ENCODE results near the gene TAF6L. TPM values are rescaled to one million over a fixed set of nuclear protein-coding genes. Genes with fewer than 3 reads are reported as not detected.

TAF6L gene
- total and polyA plus RNA-seq, 9 of the 15 experiments (the other 6 are each of a cell fraction or from before 2014, with no cell fraction given) = 0.04 to 45.5 (median 20.8) TPM

- TF ChIP-seq, protein P1, sequence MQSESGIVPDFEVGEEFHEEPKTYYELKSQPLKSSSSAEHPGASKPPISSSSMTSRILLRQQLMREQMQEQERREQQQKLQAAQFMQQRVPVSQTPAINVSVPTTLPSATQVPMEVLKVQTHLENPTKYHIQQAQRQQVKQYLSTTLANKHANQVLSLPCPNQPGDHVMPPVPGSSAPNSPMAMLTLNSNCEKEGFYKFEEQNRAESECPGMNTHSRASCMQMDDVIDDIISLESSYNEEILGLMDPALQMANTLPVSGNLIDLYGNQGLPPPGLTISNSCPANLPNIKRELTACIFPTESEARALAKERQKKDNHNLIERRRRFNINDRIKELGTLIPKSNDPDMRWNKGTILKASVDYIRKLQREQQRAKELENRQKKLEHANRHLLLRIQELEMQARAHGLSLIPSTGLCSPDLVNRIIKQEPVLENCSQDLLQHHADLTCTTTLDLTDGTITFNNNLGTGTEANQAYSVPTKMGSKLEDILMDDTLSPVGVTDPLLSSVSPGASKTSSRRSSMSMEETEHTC (IDR thresholded peaks at IDR 0.05) = no peak
- no peak; the same call in 1 of the 2 replicates for TF ChIP-seq HDAC2 (IDR thresholded peaks at IDR 0.05)
- no peak for TF ChIP-seq ZNF76 (CRISPR knock-in tag; IDR thresholded peaks at IDR 0.05; ENCODE audit: borderline replicate concordance)
- no peak for TF ChIP-seq AFF1 (IDR thresholded peaks at IDR 0.05; ENCODE audit: low read depth in 1 of 2, partially characterized antibody in 2 of 2)
- TF ChIP-seq ELF2 (CRISPR knock-in tag; IDR thresholded peaks at IDR 0.05) = peak; percentile 82
- no peak for TF ChIP-seq PHF21A (IDR thresholded peaks at IDR 0.05; ENCODE audit: borderline replicate concordance, low read depth)
- peak; percentile 71 for TF ChIP-seq BRD9 (IDR thresholded peaks at IDR 0.05; ENCODE audit: low read depth, partially characterized antibody)
- TF ChIP-seq HNRNPLL (IDR thresholded peaks at IDR 0.05; ENCODE audit: low read depth, low read length, poor library complexity, severe bottlenecking) = peak; percentile 27
- TF ChIP-seq, protein P2, sequence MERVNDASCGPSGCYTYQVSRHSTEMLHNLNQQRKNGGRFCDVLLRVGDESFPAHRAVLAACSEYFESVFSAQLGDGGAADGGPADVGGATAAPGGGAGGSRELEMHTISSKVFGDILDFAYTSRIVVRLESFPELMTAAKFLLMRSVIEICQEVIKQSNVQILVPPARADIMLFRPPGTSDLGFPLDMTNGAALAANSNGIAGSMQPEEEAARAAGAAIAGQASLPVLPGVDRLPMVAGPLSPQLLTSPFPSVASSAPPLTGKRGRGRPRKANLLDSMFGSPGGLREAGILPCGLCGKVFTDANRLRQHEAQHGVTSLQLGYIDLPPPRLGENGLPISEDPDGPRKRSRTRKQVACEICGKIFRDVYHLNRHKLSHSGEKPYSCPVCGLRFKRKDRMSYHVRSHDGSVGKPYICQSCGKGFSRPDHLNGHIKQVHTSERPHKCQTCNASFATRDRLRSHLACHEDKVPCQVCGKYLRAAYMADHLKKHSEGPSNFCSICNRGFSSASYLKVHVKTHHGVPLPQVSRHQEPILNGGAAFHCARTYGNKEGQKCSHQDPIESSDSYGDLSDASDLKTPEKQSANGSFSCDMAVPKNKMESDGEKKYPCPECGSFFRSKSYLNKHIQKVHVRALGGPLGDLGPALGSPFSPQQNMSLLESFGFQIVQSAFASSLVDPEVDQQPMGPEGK (CRISPR knock-in tag; IDR thresholded peaks at IDR 0.05; ENCODE audit: borderline replicate concordance) = no peak
- no peak for TF ChIP-seq COPS2 (conservative IDR thresholded peaks at IDR 0.05)
- no peak for TF ChIP-seq KAT8 (IDR thresholded peaks at IDR 0.05; ENCODE audit: low read depth)
- no peak for TF ChIP-seq KDM1A (IDR thresholded peaks at IDR 0.05)
- TF ChIP-seq SIN3A (IDR thresholded peaks at IDR 0.05; ENCODE audit: borderline replicate concordance in 2 of 2, control insufficient read depth in 1 of 2, low read depth in 2 of 2, low read length in 2 of 2) = peak in 1 of 2 experiments; percentile 35; a peak in 3 of 4 replicates
- TF ChIP-seq SAFB (IDR thresholded peaks at IDR 0.05; ENCODE audit: borderline replicate concordance, low read depth, low read length) = no peak
- TF ChIP-seq MLX (CRISPR knock-in tag; conservative IDR thresholded peaks at IDR 0.05) = no peak
- TF ChIP-seq PYGO2 (tag; IDR thresholded peaks at IDR 0.05) = no peak
- TF ChIP-seq ZBED1 (IDR thresholded peaks at IDR 0.05) = no peak
- TF ChIP-seq FOS (IDR thresholded peaks at IDR 0.05; ENCODE audit: extremely low read depth, insufficient read length) = no peak
- no peak for TF ChIP-seq ZNF174 (CRISPR knock-in tag; IDR thresholded peaks at IDR 0.05)
- TF ChIP-seq ZNF766 (CRISPR knock-in tag; conservative IDR thresholded peaks at IDR 0.05) = no peak
These were observed 42.8 kb upstream of the TAF6L start, which contains the start of gene TTC9C (continued) for GRCh38 chr11:62728171-62728988.
